ENCODE results near the gene PPIB.

The PPIB gene

DNA sequence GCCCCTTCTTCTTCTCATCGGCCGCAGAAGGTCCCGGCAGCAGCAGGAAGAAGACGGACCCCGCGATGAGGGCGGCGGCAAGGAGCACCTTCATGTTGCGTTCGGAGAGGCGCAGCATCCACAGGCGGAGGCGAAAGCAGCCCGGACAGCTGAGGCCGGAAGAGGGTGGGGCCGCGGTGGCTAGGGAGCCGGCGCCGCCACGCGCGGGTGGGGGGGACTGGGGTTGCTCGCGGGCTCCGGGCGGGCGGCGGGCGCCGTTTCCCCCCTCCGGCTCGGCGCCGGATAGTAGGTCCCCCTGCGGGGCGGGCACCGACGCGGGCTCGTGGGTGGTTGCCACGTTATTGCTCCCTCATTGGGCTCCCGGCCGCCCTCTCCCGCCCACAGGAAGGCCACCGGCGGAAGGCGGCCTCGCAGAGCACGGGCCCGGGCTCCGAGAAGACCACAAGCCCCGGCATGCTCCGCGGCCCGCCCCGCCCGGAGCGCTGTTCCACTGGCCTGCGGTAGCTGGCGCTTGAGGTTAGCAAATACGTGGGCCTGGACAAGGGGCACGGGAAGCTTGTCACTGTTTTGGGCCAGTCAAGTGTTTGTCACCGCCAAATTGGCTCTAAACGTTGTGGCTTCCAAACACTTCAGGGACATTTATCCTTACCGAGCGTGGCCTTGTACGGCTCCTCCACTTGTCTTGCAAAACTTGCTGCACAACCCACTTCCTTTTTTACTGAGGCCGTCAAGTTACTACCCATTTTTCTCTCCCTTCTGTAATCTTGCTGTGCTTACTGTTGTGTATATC, at the start of gene PPIB:
PPIB (minus strand) TSS at position 154 of the 790 bp plus-strand sequence; CDS start at position 118, 36 bp downstream.
- DNase-seq (ENCODE audit: low read depth in 2 of 2): peak; percentile 94 to 95

GRCh38 chr15:64211696-64212095, 48.9 kb upstream of the PPIB start:
- DNase-seq (ENCODE audit: low read depth in 2 of 2): no peak

DNA sequence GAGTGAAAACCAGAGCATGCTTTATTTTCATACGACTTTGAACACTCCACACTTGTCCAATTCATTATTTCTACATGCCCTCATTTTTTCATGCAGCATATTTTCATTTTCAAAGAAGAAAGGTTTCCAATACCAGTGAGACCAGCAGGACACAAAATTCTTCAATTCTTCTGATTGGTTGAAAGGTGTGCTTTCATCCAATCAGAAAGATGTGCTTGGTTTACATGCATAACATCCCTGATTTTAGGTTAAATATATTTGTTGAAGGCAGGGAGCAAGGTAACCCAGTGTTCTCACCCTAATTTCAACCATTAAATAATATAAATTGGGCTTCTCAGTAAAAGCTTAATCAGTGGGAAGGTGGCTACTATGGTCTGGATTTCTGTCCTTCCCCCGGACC, 47.5 kb upstream of the PPIB start:
- no peak for DNase-seq (ENCODE audit: low read depth in 2 of 2)

DNA sequence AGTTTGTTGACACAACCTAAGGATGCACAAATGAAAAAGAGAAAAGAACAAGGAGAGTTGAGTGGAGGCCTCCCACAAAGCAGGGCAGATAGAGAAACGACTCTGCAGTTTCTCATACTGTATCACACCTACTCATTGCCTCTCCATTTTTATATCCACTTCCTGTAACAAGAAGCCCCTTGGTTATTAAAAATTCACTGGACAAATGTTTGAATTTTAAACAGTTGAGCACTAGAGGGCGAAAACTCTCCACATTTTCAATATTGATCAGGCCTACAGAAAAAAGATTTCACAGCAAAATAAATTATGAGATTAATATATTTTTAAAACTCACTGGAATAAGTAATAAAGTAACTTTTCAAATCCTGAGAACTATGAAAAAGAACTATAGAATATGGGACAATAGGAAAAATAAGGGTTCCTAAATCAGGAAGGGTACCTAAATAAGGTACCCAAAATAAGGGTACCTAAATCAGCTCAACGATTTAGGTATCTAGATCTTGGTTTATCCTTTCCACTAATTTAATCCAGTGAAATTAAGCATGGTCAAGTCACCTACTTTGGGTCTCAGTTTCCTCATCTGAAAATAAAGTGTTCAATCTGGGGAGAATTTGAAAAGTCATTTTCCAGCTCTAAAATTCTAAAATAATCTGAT, 47.0 kb upstream of the PPIB start:
- no peak for DNase-seq (ENCODE audit: low read depth in 2 of 2)

DNA sequence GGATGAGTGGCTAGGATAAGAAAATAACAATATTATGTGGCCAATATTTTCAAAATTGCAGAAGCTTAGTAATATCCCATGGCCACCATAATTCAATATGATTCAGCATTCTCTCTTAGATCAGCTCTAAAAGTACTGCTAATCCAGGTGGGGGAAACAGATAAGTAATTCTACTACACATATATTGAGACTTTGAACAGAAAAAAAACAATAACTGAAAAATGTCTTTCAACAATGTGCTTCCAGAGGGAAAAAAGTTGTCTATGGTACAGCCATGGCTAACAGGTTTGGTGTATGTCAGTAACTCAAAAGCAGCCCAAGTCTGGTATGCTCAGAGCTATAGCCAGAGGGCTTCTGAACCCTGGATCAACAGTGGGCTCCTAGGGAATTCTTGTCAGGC, 42.4 kb upstream of the PPIB start:
- no peak for DNase-seq (ENCODE audit: low read depth in 2 of 2)

- DNase-seq (ENCODE audit: low read depth in 2 of 2): no peak
Measured at GRCh38 chr15:64197425-64197824, 34.6 kb upstream of the PPIB start.

- DNase-seq (ENCODE audit: low read depth in 2 of 2): no peak
Measured at GRCh38 chr15:64193971-64194370, 31.1 kb upstream of the PPIB start.

GRCh38 chr15:64191971-64192830, 29.4 kb upstream of the PPIB start:
- DNase-seq (ENCODE audit: low read depth in 2 of 2): no peak

DNA sequence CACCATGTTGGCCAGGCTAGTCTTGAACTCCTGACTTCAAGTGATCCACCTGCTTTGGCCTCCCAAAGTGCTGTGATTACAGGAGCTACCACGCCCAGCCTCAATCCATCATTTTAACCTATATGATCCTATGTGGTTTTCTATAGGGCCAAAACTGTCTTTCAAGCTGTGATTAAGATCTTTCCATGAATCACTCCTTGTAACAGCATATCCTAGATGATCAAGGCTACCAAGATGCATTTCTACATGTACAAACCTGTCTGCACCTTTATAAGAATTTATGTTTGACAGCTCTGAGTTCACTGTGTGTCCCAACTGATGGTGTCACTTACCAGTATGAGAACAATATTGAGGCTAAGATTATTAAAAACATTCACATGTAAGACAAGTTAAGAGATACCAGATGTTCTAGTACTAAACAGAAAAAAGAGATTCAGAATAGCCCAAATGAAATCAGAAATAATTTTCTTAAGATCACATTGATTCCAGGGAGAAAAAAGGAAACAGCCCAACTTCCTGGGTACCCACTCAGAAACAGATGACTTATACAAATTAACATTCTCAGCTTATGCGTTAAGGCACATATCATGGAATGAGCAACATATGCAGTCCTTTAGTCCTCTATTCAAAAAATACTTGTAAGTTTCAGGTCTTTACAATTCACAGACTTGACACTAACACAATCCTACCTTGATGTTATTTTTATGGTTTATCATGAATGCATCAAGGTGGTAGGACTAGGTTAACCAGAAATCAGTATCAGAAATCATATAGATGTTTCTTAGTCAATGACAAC, 24.8 kb upstream of the PPIB start:
- DNase-seq (ENCODE audit: low read depth in 2 of 2): no peak

DNA sequence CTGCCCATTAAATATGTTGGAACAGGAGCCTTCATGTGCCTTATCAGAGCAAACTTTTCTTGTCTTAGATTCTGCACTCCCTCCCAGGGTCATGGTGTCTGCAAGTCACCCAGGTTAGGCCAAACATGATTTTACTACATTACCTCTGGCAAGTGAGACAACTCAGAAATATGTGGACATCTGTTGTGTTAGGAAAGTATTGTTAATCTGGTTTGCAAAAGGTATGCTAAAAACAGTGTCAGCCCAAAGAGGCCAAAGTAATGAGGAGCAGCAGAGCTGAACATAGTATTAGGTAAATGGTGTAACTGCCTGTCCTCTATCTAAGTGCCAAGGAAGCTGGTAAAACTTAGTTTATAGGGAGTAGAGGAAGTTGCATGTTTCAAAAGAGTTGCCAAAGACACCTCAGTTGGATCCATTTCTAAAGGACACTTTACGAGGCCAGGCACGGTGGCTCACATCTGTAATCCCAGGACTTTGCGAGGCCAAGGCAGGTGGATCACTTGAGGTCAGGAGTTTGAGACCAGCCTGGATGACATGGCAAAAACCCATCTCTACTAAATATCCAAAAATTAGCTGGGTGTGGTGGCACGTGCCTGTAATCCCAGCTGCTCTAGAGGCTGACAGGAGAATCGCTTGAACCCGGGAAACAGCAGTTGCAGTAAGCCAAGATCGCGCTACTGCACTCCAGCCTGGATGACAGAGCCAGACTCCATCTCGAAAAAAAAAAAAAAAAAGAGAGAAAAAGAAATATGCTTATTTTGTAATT, 22.5 kb upstream of the PPIB start:
- no peak for DNase-seq (ENCODE audit: low read depth in 2 of 2)

DNA sequence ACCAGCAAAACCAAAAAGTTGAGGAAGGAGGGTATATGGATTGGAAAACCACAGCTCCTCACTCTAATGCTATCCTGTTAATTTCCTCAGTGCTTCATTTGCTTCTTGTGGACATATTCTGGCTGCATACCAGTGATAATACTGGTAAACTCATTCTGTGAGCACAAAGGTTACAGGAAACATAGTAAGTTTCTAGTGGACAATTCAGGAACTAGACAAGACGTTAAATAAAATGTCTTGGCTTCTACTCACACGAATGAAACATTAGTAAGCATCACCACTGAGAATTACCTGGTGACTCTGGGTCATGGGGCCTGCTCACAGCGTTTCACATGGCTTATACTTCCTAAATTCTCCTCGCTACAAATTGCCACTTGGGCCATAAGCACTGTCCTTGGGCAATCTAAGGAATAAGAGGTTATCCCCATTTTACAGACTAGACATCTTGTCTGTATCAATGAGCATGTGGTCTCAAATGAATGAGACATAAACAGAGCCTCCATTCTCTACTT, 20.1 kb upstream of the PPIB start:
- no peak for DNase-seq (ENCODE audit: low read depth in 2 of 2)

GRCh38 chr15:64180235-64180824, 17.5 kb upstream of the PPIB start:
- no peak for DNase-seq (ENCODE audit: low read depth in 2 of 2)

DNA sequence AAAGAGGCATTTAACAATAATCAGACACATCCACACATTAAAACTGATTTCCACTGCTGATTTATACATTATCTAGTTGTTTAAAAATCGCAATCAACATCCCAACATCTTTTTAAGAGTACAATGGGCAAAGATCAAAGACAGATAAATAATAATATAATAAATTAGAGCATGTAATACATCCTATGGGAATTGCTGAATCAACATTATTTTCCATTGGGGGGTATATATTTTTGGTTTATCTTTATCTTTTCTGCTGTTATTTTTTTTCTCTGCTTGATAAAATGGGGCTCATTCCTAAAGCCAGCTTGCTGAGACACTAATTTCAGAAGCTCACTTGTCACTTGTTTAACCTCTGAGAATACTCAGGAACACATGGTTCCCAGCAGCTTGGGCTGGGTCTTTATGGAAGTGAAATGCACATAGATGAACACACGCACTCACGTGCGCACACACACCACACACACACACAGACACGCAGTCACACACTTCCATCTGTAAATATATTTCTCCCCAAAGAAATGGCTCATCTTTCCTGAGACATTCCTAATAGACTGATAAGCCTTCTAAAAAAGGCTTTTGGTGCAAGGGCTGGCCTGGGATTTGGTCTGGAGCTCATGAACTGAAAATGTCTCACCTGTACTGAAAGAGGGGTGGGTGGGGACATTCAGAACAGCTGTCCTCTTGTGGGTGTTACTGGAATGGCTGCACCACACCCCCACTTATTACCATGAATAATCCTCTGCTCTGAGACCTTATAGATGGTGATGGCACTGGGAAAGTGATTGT, 3.5 kb upstream of the PPIB start:
- DNase-seq (ENCODE audit: low read depth in 2 of 2): no peak

DNA sequence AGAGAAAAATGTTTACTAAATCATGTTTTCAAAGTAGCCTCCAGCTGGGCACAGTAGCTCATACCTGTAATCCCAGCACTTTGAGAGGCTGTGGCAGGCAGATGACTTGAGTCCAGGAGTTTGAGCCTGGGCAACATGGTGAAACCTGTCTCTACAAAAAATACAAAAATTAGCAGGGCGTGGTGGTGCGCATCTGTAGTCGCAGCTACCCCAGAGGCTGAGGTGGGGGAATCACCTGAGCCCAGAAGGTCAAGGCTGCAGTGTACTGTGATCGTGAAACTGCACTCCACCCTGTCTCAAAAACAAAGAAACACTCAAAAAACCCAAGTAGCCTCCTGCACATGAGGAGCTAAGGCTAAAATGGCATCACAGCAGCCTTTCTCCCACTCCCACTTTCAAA, 1.6 kb upstream of the PPIB start:
- DNase-seq (ENCODE audit: low read depth in 2 of 2): no peak

DNA sequence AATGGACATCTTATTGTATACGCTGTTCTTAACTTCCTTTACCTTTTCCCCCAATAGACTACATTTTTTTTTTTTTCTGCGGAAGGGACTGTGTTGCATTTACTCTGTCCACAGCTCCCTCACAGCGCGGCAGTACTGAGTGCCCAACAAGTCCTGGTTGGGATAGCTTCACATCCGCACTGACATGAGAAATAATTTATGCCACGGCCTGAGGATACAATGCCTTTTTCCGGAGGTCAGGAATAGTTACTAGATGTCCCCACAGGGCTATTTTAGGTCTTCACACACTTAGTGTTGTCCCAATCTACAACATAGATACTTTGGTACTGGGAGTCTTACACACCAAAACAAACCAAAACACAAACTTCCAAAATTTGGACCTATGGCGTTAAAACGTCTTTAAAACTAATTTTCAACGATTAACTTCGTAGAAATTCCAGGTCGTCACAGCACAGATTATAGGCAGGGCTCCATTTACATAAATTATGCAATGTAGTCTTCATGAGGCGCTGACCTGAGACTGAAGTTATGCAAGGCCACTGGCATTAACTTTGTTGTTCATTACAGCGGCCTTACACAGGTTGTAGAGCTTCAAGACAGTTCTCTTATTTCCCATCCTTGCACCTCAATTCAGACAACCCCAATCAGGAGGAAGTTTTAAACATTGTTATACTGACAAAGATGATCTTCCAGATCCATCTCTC, 989 bp upstream of the PPIB start:
- DNase-seq (ENCODE audit: low read depth in 2 of 2): no peak

DNA sequence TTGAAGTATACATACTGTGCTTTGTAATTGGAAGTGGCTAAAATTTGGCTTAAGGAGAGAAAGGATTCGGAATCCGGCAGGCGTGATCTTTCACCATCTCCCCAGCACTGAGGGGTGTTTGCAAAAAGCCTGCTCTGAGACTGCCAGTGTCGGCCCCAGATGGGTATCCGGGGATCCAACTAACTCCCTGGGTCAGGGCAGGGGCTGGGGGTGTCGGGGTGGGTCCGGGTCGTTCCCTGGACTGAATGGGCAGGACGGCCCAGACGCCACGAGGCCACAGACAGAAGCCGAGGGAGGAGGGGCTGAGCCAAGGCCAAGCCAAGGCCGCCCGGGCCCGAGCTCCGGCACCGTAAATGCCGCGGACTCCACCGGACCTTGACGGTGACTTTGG, 349 bp downstream of the PPIB start:
- no peak for DNase-seq (ENCODE audit: low read depth in 2 of 2)

- no peak for DNase-seq (ENCODE audit: low read depth in 2 of 2)
Measured at GRCh38 chr15:64161688-64162477, 939 bp downstream of the PPIB start.
